Measurements from ENCODE around the gene MYO5B. TPM values are rescaled to one million over a fixed set of nuclear protein-coding genes. Genes with fewer than 3 reads are reported as not detected.

Gene MYO5B
- total RNA-seq, 1 experiment from 2014 or later, result 32.1 TPM

DNA sequence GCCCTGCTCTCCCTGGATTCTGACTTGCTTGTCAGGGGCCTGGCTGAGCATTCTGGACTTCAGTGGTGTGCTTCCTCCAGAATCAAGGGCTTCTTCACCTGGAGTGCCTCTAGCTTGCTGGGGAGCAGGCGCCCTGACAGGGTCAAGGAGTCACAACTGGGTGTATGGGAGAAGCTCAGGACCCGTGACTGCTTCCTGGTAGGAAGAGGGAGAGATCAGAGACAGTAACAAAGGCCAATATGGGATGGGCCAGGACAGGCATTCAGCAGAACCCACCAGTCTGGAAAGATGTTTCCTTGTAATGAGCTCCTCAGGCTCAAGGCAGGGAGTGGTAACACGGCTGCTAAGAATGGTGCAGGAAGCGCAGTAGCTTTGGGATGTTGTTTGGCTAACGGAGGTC lies 277.2 kb downstream of the MYO5B start:
- no peak for DNase-seq (ENCODE audit: low read depth, low spot score)
- Histone ChIP-seq H3K4me2 (ENCODE audit: low read length) (no peak overlapping the region), H3K9me3 (ENCODE audit: control insufficient read depth in 1 of 2, insufficient read depth in 1 of 2, low read depth in 1 of 2, low read length in 2 of 2) (no peaks in the 10 kb centered on the region), H3K27me3 (ENCODE audit: insufficient read depth, low read length) (no peaks in the 10 kb centered on the region), H3K4me1 (ENCODE audit: control insufficient read depth in 1 of 2, insufficient read depth in 2 of 2, low read length in 2 of 2) (no peaks in the 10 kb centered on the region; a peak in 1 of 4 replicates), H3K9ac (ENCODE audit: low read length) (no peak overlapping the region), H4K20me1 (ENCODE audit: insufficient read depth) (no peaks in the 10 kb centered on the region), H2AFZ (ENCODE audit: low read depth, low read length, poor library complexity, severe bottlenecking) (no peak overlapping the region), H3K79me2 (ENCODE audit: insufficient read depth, low read length) (no peaks in the 10 kb centered on the region), H3K27ac (ENCODE audit: low read depth, low read length) (no peak overlapping the region), H3K4me3 (replicated peaks in 1 of 2; ENCODE audit: low read depth in 1 of 2, low read length in 2 of 2) (no peak overlapping the region), H3K36me3 (ENCODE audit: control insufficient read depth in 1 of 2, insufficient read depth in 2 of 2, low read length in 2 of 2) (no peaks in the 10 kb centered on the region), H3K9me2 (ENCODE audit: insufficient read depth) (no peaks in the 10 kb centered on the region)
- RAD21 ChIA-PET (ENCODE audit: low non-redundant PET in 1 of 2, low total read pairs in 2 of 2, uncharacterized antibody in 2 of 2, unreplicated experiment in 2 of 2), result no interaction called here
- CTCF ChIA-PET, result no interaction called here
- intact Hi-C loops (cut with micrococcal nuclease), result no loop called here
- no TSS peak for BruUV-seq (replicated peaks)
- no peak for ATAC-seq
- POLR2A ChIA-PET, result no interaction called here
- no peak for TF ChIP-seq REST (IDR thresholded peaks at IDR 0.05; ENCODE audit: low read depth)
- no peak for TF ChIP-seq SIN3A (IDR thresholded peaks at IDR 0.05; ENCODE audit: low read depth)
- TF ChIP-seq EZH2 (IDR thresholded peaks at IDR 0.05), result no peak
- no peak for TF ChIP-seq POLR2A (IDR thresholded peaks at IDR 0.05; ENCODE audit: borderline replicate concordance, extremely low read depth, insufficient read depth, insufficient read length)
- TF ChIP-seq EZH2phosphoT487 (IDR thresholded peaks at IDR 0.05; ENCODE audit: borderline replicate concordance), result no peak
- TF ChIP-seq CBX3 (IDR thresholded peaks at IDR 0.05; ENCODE audit: low read depth), result no peak
- no peak for TF ChIP-seq TCF7L2 (IDR thresholded peaks at IDR 0.05; ENCODE audit: borderline replicate concordance, extremely low read depth, insufficient read depth, insufficient read length)
- no peak for TF ChIP-seq ZFX (IDR thresholded peaks at IDR 0.05)
- TF ChIP-seq ZNF274 (IDR thresholded peaks at IDR 0.05; ENCODE audit: low read depth, low read length), result no peak
- TF ChIP-seq, protein P1, sequence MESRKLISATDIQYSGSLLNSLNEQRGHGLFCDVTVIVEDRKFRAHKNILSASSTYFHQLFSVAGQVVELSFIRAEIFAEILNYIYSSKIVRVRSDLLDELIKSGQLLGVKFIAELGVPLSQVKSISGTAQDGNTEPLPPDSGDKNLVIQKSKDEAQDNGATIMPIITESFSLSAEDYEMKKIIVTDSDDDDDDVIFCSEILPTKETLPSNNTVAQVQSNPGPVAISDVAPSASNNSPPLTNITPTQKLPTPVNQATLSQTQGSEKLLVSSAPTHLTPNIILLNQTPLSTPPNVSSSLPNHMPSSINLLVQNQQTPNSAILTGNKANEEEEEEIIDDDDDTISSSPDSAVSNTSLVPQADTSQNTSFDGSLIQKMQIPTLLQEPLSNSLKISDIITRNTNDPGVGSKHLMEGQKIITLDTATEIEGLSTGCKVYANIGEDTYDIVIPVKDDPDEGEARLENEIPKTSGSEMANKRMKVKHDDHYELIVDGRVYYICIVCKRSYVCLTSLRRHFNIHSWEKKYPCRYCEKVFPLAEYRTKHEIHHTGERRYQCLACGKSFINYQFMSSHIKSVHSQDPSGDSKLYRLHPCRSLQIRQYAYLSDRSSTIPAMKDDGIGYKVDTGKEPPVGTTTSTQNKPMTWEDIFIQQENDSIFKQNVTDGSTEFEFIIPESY (IDR thresholded peaks at IDR 0.05; ENCODE audit: extremely low read depth, insufficient replicate concordance, low read length), result no peak
- TF ChIP-seq JUND (IDR thresholded peaks at IDR 0.05), result no peak
- TF ChIP-seq POLR2AphosphoS5 (IDR thresholded peaks at IDR 0.05; ENCODE audit: low read depth, low read length), result no peak
